HG03558 (cell line): ENCODE measurements around the gene RNASE3.
"Not testable (repeated sequence)": the region's sequence is repeated elsewhere in the genome, so short reads cannot be mapped to it uniquely, and the experiment has no call there.

ENCODE experiments used
- ATAC-seq: cut with Tn5 transposase; IDR thresholded peaks from one replicate; pipeline ENCODE4 v1.9.1; 2021; ENCODE audit warnings: moderate number of reproducible peaks; ENCODE audit not compliant: unreplicated experiment; ENCODE audit errors: extremely low read depth

RNASE3 gene

GRCh38 chr14:20907214-20907613 lies 16.0 kb downstream of the RNASE3 start:
- no peak for ATAC-seq

GRCh38 chr14:20910822-20911221 lies 19.6 kb downstream of the RNASE3 start:
- not testable (repeated sequence) for ATAC-seq

- not testable (repeated sequence) for ATAC-seq
Observed at GRCh38 chr14:20919038-20919756, 28.0 kb downstream of the RNASE3 start.

- not testable (repeated sequence) for ATAC-seq
Observed at GRCh38 chr14:20923766-20924297, 32.6 kb downstream of the RNASE3 start.

GRCh38 chr14:20934148-20934762 lies 43.1 kb downstream of the RNASE3 start:
- no peak for ATAC-seq

- no peak for ATAC-seq
Observed at GRCh38 chr14:20935303-20935984, 44.3 kb downstream of the RNASE3 start.
